ENCODE measurements around the gene ATXN1. TPM values are rescaled to one million over a fixed set of nuclear protein-coding genes. Genes with fewer than 3 reads are reported as not detected.

Gene ATXN1
- total RNA-seq, 1 experiment from 2014 or later, result 5.6 TPM

GRCh38 chr6:16753341-16753740 lies 7.9 kb downstream of the ATXN1 start:
- Histone ChIP-seq H3K14ac (ENCODE audit: insufficient read depth, low read length) (no peak overlapping the region), H3K27me3 (ENCODE audit: insufficient read depth, low read length) (no peaks in the 10 kb centered on the region), H2AFZ (ENCODE audit: low read length) (no peak overlapping the region), H4K8ac (replicated peaks; ENCODE audit: insufficient read length, low read depth, low read length) (no peak overlapping the region), H2BK20ac (ENCODE audit: low read depth, low read length, poor library complexity, severe bottlenecking) (no peak overlapping the region), H4K91ac (ENCODE audit: insufficient read length, low read depth, low read length) (no peak overlapping the region), H2BK120ac (ENCODE audit: low read depth, low read length, poor library complexity, severe bottlenecking) (no peak overlapping the region), H3K79me1 (ENCODE audit: insufficient read depth, low read depth, low read length, poor library complexity, severe bottlenecking) (no peaks in the 10 kb centered on the region), H4K5ac (ENCODE audit: insufficient read length, low read depth, low read length) (no peak overlapping the region), H4K20me1 (ENCODE audit: control insufficient read depth, insufficient read depth, insufficient read length) (no peaks in the 10 kb centered on the region), H2BK15ac (ENCODE audit: low read depth, low read length) (no peak overlapping the region), H2BK5ac (ENCODE audit: insufficient read length, low read length) (no peak overlapping the region), H3K9ac (ENCODE audit: extremely low read depth, insufficient read length, low read length) (no peak overlapping the region), H3K9me3 (ENCODE audit: control insufficient read depth, low read depth, low read length) (no peaks in the 10 kb centered on the region), H3T11ph (ENCODE audit: low read length) (no peak overlapping the region), H2AK5ac (ENCODE audit: insufficient read length, low read length) (no peak overlapping the region), H3K79me2 (ENCODE audit: insufficient read depth, low read length) (no peaks in the 10 kb centered on the region), H3K4me1 (ENCODE audit: insufficient read depth, low read length) (peaks cover 3% of the 10 kb centered on the region), H3K18ac (ENCODE audit: insufficient read length, low read depth, low read length) (no peak overlapping the region), H2BK12ac (ENCODE audit: insufficient read length, low read depth, low read length) (no peak overlapping the region), H3K27ac (ENCODE audit: insufficient read length, low read depth, low read length) (no peak overlapping the region), H3K4ac (ENCODE audit: low read depth, low read length) (no peak overlapping the region), H3K23ac (ENCODE audit: insufficient read length, low read depth, low read length) (no peak overlapping the region), H3K4me2 (ENCODE audit: insufficient read depth, insufficient read length, low read length) (no peak overlapping the region), H3K56ac (ENCODE audit: insufficient read length, low read depth, low read length) (no peak overlapping the region), H3K23me2 (ENCODE audit: insufficient read length, low read depth, low read length, poor library complexity, severe bottlenecking) (no peaks in the 10 kb centered on the region)
- Mint-ChIP-seq H3K9me3 (no peaks in the 10 kb centered on the region), H3K4me1 (peaks cover 18 to 24% of the 10 kb centered on the region in 2 experiments), H3K27me3 (ENCODE audit: low read depth) (peaks cover 2% of the 10 kb centered on the region; the same call in 1 of the 2 replicates), H3K27ac (no peak overlapping the region), H3K4me3 (no peak overlapping the region), H3K36me3 (ENCODE audit: insufficient read depth in 1 of 3, low read depth in 3 of 3) (no peaks in the 10 kb centered on the region)
- whole genome bisulfite sequencing (ENCODE audit: extremely low coverage, insufficient read length, low lambda C conversion rate), result no CpG with 5 or more reads among the region's 4 CpGs
- DNase-seq, result no peak
- TF ChIP-seq CTCF (conservative IDR thresholded peaks at IDR 0.05), result no peak
